Choroid plexus epithelial cell (primary cell): ENCODE measurements around the gene KMT5B.
A peak's percentile ranks its signal among the peaks of the same experiment; 100 is the strongest.

Experiments used
- DNase-seq: peaks from one replicate; pipeline ENCODE4 v3.0.0-alpha.2; 2010; ENCODE audit warnings: low read depth
- H3K4me3 ChIP-seq: 2 replicates; pipeline ENCODE4 v1.5.1; 2011; ENCODE audit warnings: low read depth, mild to moderate bottlenecking, control low read depth, low read length, moderate library complexity
- TF ChIP-seq, protein P1 (sequence below): conservative IDR thresholded peaks from 2 replicates; pipeline ENCODE4 v1.5.1; 2011; ENCODE audit warnings: low read depth, mild to moderate bottlenecking, control low read depth, inconsistent platforms, low read length, moderate library complexity

Gene KMT5B

DNA sequence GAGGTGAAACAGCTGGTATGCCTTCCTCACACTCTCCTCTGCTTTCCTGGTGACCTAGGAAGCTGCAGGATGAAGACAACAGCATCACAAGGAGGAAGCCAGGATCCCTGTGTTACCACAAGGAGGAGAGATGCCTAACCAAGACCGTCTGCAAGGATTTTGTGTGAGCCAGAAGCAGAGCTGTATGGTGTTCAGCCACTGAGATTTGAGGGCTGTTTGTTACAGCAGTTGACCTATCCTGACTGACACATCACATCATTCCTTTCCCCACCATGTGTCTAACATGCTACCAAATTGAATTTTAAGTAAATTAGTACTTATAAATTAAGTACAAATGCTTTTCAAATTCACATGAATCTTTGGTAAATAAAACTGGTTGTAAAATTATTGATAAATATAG, 83.0 kb downstream of the KMT5B start:
- no peak for DNase-seq
- no peak overlapping the region for H3K4me3 ChIP-seq
- TF ChIP-seq, protein P1, sequence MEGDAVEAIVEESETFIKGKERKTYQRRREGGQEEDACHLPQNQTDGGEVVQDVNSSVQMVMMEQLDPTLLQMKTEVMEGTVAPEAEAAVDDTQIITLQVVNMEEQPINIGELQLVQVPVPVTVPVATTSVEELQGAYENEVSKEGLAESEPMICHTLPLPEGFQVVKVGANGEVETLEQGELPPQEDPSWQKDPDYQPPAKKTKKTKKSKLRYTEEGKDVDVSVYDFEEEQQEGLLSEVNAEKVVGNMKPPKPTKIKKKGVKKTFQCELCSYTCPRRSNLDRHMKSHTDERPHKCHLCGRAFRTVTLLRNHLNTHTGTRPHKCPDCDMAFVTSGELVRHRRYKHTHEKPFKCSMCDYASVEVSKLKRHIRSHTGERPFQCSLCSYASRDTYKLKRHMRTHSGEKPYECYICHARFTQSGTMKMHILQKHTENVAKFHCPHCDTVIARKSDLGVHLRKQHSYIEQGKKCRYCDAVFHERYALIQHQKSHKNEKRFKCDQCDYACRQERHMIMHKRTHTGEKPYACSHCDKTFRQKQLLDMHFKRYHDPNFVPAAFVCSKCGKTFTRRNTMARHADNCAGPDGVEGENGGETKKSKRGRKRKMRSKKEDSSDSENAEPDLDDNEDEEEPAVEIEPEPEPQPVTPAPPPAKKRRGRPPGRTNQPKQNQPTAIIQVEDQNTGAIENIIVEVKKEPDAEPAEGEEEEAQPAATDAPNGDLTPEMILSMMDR: no peak

DNA sequence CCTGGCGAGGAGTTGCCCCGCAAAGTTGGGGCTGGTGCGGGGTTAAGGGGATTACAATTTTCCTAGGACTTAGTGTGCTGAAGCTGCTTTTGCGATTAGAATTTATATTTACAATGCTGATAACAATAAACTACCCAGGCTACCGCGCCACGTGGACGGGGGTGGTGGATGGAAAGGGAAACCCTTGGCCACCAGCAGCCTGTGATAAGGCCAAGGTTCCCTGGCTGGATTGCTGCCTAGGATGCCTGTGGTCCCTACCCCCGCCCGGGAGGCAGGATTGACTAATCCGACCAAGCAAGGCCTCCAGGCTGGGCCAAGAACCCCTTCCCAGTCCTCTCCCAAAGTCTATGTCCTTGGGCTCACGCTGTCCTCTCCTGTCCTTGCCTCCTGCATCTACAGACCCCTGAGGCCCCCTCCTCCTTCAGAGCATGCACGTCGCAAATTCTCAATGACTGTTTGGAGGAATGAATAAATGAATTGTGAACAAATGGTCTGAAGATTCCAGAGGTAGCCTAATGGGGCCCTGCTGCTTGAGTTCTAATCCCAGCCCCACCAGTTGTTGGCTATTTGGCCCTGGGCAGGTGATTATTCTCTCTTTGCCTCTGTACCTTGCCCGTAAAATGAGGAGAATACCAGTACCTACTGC, 84.3 kb downstream of the KMT5B start:
- TF ChIP-seq, protein P1: no peak
- H3K4me3 ChIP-seq: peak overlapping the region; percentile 45

DNA sequence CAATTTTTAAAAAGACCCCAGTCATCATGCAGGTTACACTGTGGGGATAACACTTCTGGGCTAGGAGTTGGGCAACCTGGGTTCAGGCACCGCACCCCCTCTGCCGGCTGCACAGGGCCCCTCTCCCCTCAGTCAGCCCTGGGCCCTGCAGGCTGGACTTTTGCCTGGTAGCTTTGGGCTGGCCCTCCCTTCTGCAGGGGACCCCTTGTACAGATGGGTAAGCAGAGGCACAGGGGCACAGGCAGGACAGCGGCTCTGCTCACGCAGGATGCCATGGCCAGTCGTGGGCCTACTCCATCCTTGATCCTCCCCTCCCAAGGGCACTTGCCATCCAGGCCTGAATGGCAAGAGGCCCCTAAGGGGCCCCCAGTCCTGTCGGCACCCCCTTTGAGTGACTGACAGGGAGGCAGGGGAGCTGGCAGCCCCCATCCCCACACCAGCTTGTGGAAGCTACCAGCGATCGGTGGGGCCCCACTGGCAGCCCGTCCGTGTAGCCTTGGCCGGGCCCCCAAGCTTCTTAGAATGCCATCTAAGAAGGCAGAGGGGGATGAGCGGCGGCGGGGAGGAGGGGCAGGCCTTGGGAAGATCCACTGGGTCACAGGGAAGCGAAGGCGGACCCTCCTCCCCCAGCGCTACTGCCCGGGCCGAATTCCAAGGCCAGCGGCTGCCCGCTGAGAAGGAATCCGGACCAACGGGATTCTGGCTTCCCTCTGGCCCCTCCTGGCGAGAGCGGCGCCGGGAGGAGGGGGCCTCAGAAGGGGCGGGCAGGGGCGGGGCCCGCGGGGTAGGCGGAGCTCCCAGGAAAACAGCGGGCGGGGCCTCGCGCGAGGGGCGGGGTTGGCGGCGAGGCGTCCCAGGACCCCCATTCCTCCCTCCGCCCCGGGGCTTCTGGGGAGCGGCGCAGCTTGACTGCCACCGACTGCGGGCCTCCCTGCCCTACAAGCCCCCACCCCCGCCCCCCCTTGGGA, 85.1 kb downstream of the KMT5B start:
- TF ChIP-seq, protein P1: no peak
- DNase-seq: peak; percentile 86
- H3K4me3 ChIP-seq: peak overlapping the region; percentile 45

More for the DNA sequence above, 84.3 kb downstream of the KMT5B start:
- peak; percentile 89 for DNase-seq

DNA sequence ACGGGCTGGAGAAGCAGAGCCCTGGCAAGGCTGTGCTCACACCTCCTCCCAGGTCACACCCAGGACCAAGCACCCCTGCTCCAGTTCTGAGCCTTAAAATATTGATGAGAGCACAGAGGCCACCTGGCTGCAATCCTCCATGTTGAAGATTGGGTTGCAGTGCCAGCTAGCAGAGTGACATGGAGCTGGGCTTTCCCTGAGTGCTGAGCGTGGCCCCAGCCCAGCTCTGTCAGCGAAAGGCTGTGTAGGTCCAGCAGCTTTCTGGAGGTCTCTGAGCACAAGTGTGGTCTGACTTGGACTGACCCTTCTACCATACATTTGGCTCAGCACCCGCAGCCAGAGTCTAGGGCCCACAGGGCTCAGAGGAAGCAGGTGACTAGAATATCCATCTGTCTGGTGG, 87.9 kb downstream of the KMT5B start:
- DNase-seq: no peak
- H3K4me3 ChIP-seq: no peak overlapping the region
- TF ChIP-seq, protein P1: no peak

DNA sequence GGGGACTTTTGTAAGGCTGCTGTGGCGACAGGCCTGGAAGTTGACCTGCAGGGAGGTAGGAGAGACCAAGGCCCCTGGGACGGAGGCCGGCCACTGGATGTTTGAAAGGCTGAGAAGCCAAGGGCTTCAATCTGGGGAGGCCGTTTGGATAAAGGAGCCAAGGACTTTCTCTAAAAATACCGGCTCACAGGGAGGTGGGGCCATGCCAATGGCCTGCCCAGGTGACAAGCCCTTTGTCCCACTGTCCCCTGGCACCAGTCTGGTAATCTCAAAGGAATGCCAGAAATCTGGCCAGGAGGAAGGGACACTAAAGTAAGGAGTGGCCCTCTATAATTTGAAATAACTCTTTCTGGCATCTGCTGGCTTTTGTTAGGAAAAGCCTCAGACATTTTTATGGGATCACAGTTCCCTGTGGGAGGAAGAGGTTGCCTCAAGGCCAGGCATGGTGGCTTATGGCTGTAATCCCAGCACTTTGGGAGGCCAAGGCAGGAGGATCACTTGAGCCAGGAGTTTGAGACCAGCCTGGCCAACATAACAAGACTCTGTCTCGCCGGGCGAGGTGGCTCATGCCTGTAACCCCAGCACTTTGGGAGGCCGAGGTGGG, 90.1 kb downstream of the KMT5B start:
- no peak for DNase-seq
- H3K4me3 ChIP-seq: no peak overlapping the region
- TF ChIP-seq, protein P1: no peak

DNA sequence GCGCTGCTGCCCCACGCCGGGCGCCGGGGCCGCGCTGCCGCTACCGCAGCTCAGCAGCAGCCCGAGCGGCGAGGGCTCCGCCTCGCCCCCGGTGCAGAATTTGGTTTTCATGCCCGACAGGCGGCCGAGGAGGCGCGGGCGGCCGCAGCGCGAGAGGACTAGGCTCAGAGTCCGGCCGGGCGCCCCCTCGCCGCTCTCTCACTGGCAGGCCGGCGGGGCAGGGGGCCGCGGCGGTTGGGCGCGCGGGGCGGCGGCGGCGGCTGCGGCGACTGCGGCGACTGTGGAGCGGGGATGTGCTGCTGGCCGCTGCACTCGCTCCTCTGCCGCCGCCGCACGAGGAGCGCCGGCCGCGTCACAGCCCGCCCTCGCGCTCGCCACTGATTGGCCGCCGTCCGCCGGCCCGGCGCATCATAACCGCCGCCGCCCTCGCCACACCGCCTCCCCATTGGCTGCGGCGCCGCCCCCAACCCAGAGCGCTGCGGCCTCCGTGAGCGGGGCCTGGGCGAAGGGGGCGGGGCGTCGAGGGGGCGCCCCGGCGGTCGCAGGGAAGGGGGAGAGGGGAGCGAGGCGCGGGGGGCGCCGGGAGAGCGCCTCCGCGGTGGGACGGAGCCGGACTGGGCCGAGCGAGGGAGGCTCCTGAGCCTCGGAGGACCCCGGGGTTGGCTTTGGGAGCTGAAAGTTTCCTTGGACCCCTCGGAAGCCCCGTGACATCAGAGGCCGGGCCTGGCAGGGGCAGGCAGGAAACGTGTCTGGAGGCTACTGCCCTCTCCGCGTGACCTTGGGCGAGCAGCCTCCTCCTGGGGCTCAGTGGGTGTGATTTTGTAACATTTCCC, 91.8 kb downstream of the KMT5B start, which contains the start of gene CHKA:
CHKA (minus strand) TSS at position 322 of the 833 bp plus-strand sequence; CDS start at position 111, 211 bp downstream.
- DNase-seq: peak; percentile 87
- TF ChIP-seq, protein P1: no peak
- H3K4me3 ChIP-seq: peak within 1 kb of the TSS; percentile 65
